Vagina (tissue), 2 donors: ENCODE measurements around the gene CEACAM6. TPM values are rescaled to one million over a fixed set of nuclear protein-coding genes. Genes with fewer than 3 reads are reported as not detected.
"Not testable (repeated sequence)": the region's sequence is repeated elsewhere in the genome, so short reads cannot be mapped to it uniquely, and the experiment has no call there.

Experiments used
- DNase-seq, 2 donors: peaks; one replicate each; pipeline ENCODE4 v3.0.0-alpha.2; 2017; ENCODE audit errors: extremely low spot score in 2 of 2
- H3K27ac ChIP-seq: fragments of 200-600 bp; sonication (generic); one replicate; pipeline ENCODE4 v1.5.1; 2019
- H3K27me3 ChIP-seq: fragments of 200-600 bp; sonication (generic); one replicate; pipeline ENCODE4 v1.5.1; 2019
- H3K36me3 ChIP-seq, 2 donors: fragments of 200-600 bp; sonication (generic); one replicate each; pipeline ENCODE4 v1.5.1; 2017 to 2019
- H3K4me1 ChIP-seq: fragments of 200-600 bp; sonication (generic); one replicate; pipeline ENCODE4 v1.5.1; 2019
- H3K4me3 ChIP-seq, 2 donors: fragments of 200-600 bp; sonication (generic); 1 replicate in 1 of 2; 2 replicates in 1 of 2; pipeline ENCODE4 v1.5.1; 2016 to 2019
- H3K9me3 ChIP-seq: fragments of 200-600 bp; sonication (generic); one replicate; pipeline ENCODE4 v1.5.1; 2019
- POLR2A ChIP-seq, 2 donors: fragments of 450-650 bp; IDR thresholded peaks; one replicate each; pipeline ENCODE4 v1.6.1; 2017; ENCODE audit warnings: antibody characterized with exemption in 2 of 2, mild to moderate bottlenecking in 2 of 2, moderate library complexity in 2 of 2
- POLR2AphosphoS5 ChIP-seq, 2 donors: sonication (generic); formaldehyde crosslinking; IDR thresholded peaks; one replicate each; pipeline ENCODE4 v1.9.0; 2017; ENCODE audit warnings: antibody characterized with exemption in 2 of 2, mild to moderate bottlenecking in 2 of 2, low read depth in 1 of 2; ENCODE audit not compliant: insufficient read depth in 1 of 2
- intact Hi-C: fragments of 100-400 bp; cut with DNase I; formaldehyde crosslinking; loops from one replicate; pipeline ENCODE4 v1.15.1; 2023
- total RNA-seq: library from RNA; depleted of rRNA; stranded (reverse); fragments of >200 nt; gene quantifications from one replicate; pipeline ENCODE4 v1.2.3, GENCODE V29; 2016
- TF ChIP-seq, protein P1 (sequence below), 3 experiments: fragments of 450-650 bp in 2 of 3; fragments of 200-600 bp in 1 of 3; sonication (generic) in 1 of 3; IDR thresholded peaks; one replicate each; pipeline ENCODE4 v1.5.1; 2017 to 2019; ENCODE audit warnings: antibody characterized with exemption in 3 of 3, mild to moderate bottlenecking in 2 of 3, moderate library complexity in 2 of 3

Gene CEACAM6
- total RNA-seq, 1 donor from 2014 or later = 6.9 TPM

DNA sequence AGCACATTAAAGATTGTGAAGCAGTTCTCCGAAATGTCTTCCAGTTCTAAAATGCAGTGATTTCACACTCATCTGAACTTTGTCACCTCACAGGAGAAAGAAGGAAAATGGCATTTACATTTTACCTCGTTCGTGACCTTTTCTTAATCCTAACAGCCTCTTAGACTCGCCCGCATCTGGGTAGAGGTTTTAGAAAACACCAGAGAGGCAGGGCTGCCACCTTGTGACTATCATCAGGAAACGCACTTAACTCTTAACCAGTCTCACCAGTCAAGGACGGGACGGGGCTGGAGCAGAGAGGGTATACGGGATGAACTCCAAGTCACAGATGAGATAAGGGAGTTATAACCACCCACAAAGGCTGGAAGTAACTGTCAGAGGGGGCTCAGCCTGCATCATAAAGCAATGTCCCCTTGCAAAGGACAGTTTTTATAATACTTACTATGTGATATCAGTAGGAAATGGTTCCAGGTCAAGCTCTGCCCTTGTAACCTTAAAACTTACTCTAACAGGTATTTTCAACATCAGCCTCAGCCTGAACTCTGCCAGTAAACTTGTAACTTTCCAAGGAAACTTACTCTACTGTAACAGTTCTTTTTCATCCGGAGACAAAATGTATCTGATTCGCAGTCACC is 8.6 kb upstream of the CEACAM6 start:
- intact Hi-C loops = no loop called here
- no peaks in the 10 kb centered on the region for H3K36me3 ChIP-seq
- no peak overlapping the region for H3K27ac ChIP-seq
- H3K4me1 ChIP-seq = no peaks in the 10 kb centered on the region
- TF ChIP-seq POLR2A (IDR thresholded peaks at IDR 0.05) (no peak), POLR2AphosphoS5 (IDR thresholded peaks at IDR 0.05; ENCODE audit: insufficient read depth in 1 of 2, low read depth in 1 of 2) (no peak)
- TF ChIP-seq, protein P1, sequence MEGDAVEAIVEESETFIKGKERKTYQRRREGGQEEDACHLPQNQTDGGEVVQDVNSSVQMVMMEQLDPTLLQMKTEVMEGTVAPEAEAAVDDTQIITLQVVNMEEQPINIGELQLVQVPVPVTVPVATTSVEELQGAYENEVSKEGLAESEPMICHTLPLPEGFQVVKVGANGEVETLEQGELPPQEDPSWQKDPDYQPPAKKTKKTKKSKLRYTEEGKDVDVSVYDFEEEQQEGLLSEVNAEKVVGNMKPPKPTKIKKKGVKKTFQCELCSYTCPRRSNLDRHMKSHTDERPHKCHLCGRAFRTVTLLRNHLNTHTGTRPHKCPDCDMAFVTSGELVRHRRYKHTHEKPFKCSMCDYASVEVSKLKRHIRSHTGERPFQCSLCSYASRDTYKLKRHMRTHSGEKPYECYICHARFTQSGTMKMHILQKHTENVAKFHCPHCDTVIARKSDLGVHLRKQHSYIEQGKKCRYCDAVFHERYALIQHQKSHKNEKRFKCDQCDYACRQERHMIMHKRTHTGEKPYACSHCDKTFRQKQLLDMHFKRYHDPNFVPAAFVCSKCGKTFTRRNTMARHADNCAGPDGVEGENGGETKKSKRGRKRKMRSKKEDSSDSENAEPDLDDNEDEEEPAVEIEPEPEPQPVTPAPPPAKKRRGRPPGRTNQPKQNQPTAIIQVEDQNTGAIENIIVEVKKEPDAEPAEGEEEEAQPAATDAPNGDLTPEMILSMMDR (IDR thresholded peaks at IDR 0.05) = no peak
- DNase-seq = no peak
- H3K4me3 ChIP-seq = no peak overlapping the region
- no peaks in the 10 kb centered on the region for H3K9me3 ChIP-seq
- no peaks in the 10 kb centered on the region for H3K27me3 ChIP-seq

DNA sequence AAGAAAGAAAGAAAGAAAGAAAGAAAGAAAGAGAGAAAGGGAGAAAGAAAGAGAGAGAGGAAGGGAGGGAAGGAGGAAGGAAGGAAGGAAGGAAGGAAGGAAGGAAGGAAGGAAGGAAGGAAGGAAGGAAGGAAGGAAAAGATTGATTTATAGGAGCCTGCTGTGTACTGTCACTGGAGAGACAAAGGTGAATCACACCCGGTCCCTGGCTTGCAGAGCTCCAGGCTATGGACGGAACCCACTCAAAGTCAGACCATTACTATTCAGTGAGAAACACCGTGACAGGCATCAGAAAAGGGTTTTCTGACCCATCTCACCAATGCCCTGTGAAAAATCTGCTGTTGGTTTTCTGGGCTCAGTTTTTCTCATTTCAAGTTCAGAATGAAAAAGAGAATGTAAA is 7.3 kb upstream of the CEACAM6 start:
- no peaks in the 10 kb centered on the region for H3K4me1 ChIP-seq
- intact Hi-C loops = no loop called here
- no peak for DNase-seq

DNA sequence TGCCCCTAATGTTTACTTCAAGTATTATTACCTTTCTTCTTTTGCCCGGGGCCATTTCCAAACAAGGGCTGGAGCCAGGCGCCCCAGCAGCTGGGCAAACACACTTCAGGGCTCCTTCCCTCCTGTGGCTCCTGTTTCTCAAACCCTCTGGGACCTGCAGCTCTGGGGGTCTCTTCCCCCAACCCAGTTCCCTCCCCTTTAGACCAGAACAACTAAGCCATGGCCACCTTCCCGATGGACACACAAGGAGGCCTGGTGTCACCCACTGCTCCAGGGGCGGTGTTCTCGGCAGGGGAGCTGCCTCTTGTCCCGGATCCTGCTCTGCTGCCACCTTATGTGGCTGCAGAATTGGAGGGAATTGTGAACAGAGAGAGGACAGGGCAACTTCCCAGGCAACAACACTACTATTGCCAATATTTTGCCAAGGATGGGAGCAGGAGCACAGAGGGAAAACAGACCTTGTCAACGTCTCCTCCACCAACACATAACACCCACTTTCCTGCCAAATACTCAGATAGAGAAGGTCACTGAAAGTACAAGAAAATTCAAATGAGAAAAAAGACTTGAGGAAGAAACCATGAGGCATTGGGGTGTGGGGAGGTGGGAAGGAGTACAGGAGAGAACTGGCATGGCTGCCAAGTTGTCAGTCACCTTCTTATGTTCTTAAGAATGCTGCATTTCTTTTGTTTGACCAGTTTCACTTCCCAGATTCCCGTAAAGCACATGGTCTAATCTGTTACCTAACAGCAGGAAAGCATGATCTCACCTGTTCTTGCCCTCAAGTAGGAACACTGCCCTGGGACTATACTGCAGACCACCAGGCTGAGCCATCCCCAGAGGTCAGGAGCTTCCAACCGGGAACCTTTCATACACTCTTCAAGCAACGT is 4.8 kb upstream of the CEACAM6 start:
- H3K27me3 ChIP-seq, H3K4me1 ChIP-seq, H3K4me3 ChIP-seq, H3K27ac ChIP-seq, DNase-seq, H3K36me3 ChIP-seq, H3K9me3 ChIP-seq, intact Hi-C loops: not testable (repeated sequence)

More for the DNA sequence above, 7.3 kb upstream of the CEACAM6 start:
- Histone ChIP-seq H3K4me3 (no peak overlapping the region), H3K27ac (no peak overlapping the region), H3K36me3 (no peaks in the 10 kb centered on the region), H3K9me3 (no peaks in the 10 kb centered on the region), H3K27me3 (no peaks in the 10 kb centered on the region)
- TF ChIP-seq POLR2AphosphoS5 (IDR thresholded peaks at IDR 0.05; ENCODE audit: insufficient read depth in 1 of 2, low read depth in 1 of 2) (no peak), POLR2A (IDR thresholded peaks at IDR 0.05) (no peak)
- TF ChIP-seq, protein P1 (IDR thresholded peaks at IDR 0.05) = no peak

DNA sequence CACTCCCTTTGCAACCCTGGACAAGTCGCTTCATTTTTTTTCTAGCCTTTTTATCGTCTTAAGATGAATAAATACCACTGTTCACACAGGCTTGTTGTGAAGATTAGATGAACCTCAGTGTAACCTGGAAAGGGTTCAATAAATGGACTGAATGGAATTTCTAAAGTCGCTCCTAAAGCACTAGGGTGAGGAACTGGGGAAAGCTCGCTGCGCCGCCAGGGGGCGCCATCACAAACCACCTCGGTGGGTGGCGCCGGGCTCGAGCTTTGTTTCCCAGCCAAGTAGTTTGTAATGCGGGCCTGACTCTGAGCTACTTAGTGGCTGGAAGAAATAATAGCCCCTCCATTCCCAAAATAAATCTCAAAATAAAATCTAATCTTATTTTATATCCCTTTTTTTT is 2.2 kb upstream of the CEACAM6 start:
- TF ChIP-seq, protein P1 (IDR thresholded peaks at IDR 0.05) = peak in 2 of 3 experiments; percentile 8 to 21
- TF ChIP-seq POLR2AphosphoS5 (IDR thresholded peaks at IDR 0.05; ENCODE audit: insufficient read depth in 1 of 2, low read depth in 1 of 2) (no peak), POLR2A (IDR thresholded peaks at IDR 0.05) (no peak)
- intact Hi-C loops = no loop called here
- no peak overlapping the region for H3K4me3 ChIP-seq
- H3K9me3 ChIP-seq = no peaks in the 10 kb centered on the region
- H3K4me1 ChIP-seq = no peaks in the 10 kb centered on the region
- no peaks in the 10 kb centered on the region for H3K36me3 ChIP-seq
- H3K27ac ChIP-seq = no peak overlapping the region
- no peaks in the 10 kb centered on the region for H3K27me3 ChIP-seq
- DNase-seq = no peak

DNA sequence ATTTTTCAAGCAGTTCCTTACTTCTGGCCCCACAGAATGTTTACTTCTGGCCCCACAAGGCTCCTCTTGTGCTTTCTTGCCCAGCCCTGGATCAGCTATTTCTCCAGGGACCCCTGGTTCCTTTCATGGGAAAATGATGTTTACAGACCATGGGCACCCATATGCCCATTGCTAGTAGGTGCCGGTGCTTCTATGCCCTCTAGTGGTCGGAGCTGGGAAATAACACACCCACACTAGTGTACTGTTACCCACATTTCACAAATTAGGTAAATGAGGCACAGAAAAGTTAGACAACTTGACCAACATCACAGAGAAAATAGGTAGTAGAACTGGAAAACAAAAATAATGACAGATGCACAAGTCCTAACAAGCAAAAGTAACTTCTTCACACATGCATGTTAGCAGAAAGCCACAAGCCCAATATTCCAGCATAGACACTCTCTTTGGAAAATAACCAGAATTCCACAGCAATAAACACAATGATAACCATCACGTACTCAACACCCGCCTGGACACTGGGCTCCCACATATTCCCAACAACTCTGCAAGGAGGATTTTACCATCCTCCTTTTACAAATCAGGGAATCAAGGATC is 1.3 kb upstream of the CEACAM6 start:
- Histone ChIP-seq H3K36me3 (no peaks in the 10 kb centered on the region), H3K4me1 (no peaks in the 10 kb centered on the region), H3K9me3 (no peaks in the 10 kb centered on the region), H3K4me3 (no peak overlapping the region), H3K27me3 (no peaks in the 10 kb centered on the region), H3K27ac (no peak overlapping the region)
- TF ChIP-seq, protein P1 (IDR thresholded peaks at IDR 0.05) = peak; percentile 28 to 45 (median 31)
- no peak for TF ChIP-seq POLR2AphosphoS5 (IDR thresholded peaks at IDR 0.05; ENCODE audit: insufficient read depth in 1 of 2, low read depth in 1 of 2)
- intact Hi-C loops = no loop called here
- DNase-seq = no peak
